Medulla oblongata (tissue), 1 donor: ENCODE results near the gene ZNF44.
"Not testable (repeated sequence)": the region's sequence is repeated elsewhere in the genome, so short reads cannot be mapped to it uniquely, and the experiment has no call there.

Source experiments
- DNase-seq: peaks from one replicate; pipeline ENCODE4 v3.0.0-alpha.2; 2015; ENCODE audit errors: extremely low spot score

ZNF44 gene

DNA sequence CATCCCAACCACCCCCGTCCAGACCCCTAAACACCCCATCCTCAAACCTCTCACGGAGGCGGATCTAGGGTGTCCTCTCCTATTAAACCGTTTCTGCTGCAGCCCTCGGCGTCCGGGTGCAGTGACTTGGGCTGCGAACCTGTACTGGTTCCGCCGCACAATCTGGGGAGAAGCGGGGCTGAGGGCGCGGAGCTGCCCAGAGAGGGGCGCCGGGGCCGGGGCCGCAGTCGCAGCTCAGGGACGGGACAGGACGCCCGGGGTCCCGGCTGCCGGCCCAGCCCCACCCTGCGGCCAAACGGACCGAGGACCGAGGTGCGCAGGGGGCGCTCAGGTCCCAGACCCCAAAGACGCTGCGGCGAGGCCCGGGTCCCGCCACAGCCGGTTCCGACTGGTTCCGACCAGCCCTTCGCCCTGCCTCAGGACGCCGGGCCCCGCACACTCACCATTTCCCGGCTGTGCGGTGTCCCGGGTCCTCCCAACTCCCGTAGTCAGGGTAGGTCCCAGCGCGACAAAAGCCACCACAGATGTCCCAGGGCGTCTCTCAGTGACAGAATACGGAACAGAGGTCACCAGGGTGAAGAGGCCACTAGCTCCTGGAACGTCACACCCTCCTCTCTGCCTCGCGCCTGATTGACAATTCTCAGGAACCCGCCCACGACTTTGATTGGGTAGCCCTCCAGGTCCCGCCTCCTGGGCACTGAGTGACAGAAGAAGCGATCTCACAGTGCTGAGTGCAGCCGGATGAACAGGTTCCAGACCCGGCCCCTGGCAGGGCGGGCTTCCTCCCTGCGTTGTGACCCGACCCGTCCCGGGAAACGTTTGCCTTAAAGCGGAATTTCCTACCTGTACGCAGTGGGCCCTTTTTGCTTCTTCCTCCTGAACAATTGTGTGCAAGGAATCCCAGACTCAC lies at the start of gene ZNF44:
ZNF44 (minus strand) TSS at position 635 of the 910 bp plus-strand sequence; CDS start at position 446, 189 bp downstream.
- DNase-seq: peak; percentile 99

DNA sequence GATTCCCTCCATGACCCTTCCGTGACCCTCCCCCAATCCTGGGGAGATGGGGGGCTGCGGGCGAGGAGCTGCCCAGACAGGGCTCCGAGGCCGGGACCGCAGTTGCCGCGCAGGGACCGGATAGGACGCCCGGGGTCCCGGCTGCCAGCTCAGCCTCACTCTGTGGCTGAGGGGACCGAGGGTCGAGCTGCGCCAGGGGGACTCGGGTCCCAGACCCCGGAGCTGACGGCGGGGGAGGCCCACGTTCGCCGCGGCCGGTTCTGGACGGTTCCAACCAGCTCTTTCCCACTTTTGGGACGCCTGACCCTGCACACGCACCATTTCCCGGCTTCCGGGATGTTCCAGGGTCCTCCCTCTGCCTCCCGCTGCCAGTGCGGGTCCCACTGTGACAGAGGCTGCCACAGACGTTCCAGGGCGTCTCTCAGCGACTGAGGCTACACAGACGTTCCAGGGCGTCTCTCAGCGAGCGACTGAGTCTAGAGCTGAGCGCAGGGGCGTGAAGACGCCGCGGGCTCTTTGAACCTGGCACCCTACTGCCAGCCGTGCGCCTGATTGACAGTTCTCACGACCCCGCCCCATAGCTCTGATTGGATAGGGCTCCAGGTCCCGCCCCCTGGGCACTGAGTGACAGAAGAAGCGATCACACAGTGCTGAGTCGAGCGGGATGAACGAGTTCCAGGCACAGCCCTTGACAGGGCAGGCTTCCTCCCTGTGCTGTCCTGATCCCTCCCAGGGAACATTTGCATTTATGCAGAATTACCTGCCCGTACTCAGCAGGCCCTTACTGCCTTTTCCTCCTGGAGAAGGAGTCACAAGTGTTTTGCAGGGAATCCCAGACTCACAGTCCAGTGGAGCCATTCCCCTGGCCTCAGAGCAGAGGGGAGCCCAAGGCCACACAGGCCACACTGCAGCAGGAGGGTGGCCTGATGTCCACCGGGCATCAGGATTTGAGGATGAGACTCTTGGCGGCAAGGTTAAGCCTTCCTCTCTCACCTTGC lies 38.8 kb upstream of the ZNF44 start, which contains the start of gene ZNF563:
ZNF563 (minus strand) TSS at position 472 of the 998 bp plus-strand sequence; CDS start at position 321, 151 bp downstream.
- peak; percentile 99 for DNase-seq

DNA sequence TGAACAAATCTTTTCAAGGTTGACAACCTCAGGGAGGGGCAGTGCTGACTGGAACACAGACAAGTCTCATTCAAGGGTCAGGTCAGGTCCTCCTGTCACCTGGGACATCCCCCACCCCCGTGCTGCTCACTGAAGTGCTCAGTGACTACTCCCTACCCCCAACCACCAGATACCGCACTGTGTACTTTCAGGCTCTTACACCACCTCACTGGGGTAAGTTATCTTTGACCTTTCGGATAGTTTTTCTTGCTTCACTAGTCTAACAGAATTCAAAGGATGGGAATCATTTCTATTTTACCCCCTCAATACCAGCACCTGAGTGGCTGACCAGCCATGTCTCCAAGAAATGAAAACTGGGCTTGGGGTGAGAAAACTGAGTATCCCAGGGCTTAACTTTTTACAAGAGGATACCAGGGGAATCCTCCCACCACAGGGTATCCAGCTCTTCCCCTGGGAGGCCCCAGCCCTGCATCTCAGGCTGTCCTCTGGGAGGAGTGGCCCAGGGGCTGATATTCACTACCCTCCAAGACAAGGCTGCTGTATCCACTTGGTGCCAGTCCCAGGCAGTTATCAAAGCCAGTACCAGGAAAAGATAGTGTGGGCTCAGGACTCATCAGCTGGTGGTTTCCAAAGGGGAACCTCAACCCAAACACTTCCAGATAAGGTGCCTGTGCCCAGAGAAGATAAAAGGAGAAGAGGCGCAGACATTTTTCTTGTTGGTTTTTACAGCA lies 36.7 kb upstream of the ZNF44 start:
- DNase-seq: no peak

- DNase-seq: no peak
These were observed 35.7 kb upstream of the ZNF44 start for GRCh38 chr19:12330340-12330739.

- DNase-seq: no peak
These were observed 31.0 kb upstream of the ZNF44 start for GRCh38 chr19:12325690-12326089.

DNA sequence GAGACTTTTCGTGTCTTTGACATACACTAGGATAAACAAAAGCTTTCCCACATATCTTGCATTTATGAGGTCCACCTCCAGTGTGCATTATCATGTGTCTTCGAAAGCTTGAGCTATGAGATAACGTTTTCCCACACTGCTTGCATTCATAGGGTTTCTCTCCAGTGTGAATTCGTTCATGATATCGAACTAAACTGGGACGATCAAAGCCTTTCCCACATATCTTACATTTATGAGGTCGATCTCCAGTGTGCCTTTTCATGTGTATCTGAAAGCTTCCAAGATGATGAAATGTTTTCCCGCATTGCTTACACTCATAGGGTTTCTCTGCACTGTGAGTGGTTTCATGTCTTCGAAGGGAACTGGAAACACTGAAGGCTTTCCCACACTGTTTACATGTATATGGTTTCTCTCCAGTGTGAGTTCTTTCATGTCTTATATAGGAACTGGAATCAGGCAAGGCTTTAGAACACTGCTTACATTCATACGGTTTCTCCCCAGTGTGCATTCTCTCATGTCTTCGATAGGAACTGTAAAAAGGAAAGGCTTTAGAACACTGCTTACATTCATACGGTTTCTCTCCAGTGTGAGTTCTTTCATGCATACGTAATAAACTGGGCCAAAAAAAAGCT lies 24.2 kb upstream of the ZNF44 start:
- no peak for DNase-seq

GRCh38 chr19:12314553-12314952 lies 19.9 kb upstream of the ZNF44 start:
- DNase-seq: no peak

DNA sequence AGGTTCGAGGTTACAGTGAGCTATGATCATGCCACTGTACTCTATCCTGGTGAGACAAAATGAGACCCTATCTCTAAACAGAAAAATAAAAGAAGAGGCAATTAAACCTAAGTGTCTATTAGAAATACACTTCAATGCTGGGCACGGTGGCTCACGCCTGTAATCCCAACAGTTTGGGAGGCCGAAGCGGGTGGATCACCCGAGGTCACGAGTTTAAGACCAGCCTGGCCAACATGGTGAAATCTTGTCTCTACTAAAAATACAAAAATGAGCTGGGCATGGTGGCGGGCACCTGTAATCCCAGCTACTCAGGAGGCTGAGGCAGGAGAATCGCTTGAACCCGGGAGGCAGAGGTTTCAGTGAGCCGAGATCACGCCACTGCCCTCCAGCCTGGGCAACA lies 14.2 kb upstream of the ZNF44 start:
- DNase-seq: not testable (repeated sequence)

DNA sequence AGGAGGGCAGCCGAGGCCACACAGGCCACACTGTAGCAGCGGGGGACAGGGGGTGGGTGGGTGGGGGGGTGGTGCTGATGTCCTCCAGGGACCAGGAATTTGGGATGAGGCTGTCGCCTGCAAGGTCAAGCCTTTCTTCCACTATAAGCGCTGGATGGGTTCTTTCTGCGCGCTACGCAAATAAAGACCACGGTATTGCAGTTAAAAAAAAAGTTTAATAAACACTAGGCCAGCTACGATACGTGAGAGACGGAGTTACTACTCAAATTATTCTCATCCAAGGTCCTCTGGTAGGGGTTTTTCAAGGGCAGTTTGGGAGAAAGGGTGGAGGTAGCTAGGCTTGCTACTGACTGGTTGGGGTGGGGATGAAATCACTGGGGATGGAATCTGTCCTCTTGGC lies 508 bp upstream of the ZNF44 start:
- DNase-seq: peak; percentile 2

- DNase-seq: peak; percentile 44
These were observed 870 bp downstream of the ZNF44 start for GRCh38 chr19:12293777-12294248.

- no peak for DNase-seq
These were observed 5.0 kb downstream of the ZNF44 start for GRCh38 chr19:12289790-12290065.

DNA sequence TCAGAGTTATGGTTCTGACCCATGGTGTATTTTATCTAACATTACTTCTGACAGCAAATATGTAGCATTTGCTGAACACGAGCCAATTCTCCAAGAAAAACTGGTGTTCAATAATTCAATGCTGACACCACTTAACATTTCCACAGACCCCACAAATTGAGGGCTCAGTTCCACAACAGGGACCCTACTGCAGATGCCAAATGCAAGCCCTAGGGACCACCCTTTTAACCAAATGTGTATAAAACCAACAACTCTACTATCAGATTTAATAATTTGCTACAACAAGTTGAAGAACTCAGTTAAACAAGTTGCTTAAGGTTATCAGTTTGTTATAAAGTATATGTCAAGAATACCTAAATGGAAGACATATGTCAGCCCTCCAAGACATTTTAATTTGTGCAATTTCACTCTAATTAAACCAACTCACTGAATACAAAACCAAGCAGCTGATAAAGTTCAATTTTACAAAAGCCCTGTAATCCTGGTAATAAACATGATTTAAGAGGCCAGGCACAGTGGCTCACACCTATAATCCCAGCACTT lies 6.7 kb downstream of the ZNF44 start:
- no peak for DNase-seq

DNA sequence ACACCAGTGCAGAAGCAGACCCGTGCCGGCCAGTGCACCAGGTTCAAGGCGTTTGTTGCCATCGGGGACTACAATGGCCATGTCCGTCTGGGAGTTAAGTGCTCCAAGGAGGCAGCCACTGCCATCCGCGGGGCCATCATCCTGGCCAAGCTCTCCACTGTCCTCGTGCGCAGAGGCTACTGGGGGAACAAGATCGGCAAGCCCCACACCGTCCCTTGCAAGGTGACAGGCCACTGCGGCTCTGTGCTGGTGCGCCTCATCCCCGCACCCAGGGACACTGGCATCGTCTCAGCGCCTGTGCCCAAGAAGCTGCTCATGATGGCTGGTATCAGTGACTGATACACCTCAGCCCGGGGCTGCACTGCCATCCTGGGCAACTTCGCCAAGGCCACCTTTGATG lies 10.1 kb downstream of the ZNF44 start:
- DNase-seq: no peak

- DNase-seq: no peak
These were observed 10.5 kb downstream of the ZNF44 start for GRCh38 chr19:12284226-12284625.

- DNase-seq: peak; percentile 9
These were observed 16.0 kb downstream of the ZNF44 start for GRCh38 chr19:12278713-12279112.

DNA sequence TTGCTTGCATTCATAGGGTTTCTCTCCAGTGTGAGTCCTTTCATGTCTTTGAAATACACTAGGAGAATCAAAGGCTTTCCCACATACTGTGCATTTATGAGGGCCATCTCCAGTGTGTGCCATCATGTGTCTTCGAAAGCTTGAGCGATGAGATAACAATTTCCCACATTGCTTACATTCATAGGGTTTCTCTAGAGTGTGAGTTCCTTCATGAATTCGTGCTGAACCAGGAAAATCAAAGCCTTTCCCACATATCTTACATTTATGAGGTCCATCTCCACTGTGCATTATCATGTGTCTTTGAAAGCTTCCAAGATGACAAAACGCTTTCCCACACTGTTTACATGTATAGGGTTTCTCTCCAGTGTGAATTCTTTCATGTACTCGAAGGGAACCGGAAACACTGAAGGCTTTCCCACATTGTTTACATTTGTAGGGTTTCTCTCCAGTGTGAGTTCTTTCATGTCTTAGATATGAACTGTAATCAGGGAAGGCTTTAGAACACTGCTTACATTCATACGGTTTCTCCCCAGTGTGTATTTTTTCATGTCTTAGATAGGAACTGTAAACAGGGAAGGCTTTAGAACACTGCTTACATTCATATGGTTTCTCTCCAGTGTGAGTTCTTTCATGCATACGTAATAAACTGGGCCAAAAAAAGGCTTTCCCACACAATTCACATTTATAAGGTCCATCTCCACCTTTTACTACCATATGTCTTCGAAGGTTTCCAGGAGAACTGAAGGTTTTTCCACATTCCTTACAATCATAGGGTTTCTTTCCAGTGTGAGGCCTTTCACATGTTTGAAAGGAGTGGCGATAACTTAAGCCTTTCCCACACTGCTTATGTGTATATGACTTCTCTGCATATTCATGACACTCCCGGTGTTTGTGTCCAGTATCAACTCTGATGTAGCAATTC lies 21.4 kb downstream of the ZNF44 start:
- no peak for DNase-seq

GRCh38 chr19:12272386-12272785 lies 22.3 kb downstream of the ZNF44 start:
- DNase-seq: no peak

GRCh38 chr19:12270854-12271253 lies 23.8 kb downstream of the ZNF44 start:
- no peak for DNase-seq

- DNase-seq: no peak
These were observed 28.6 kb downstream of the ZNF44 start for GRCh38 chr19:12265921-12266704.
